CD4-positive, alpha-beta T cell treated with Interleukin-4 for 1 hour (primary cell): ENCODE measurements around the gene FN1.
"Not testable (repeated sequence)": the region's sequence is repeated elsewhere in the genome, so short reads cannot be mapped to it uniquely, and the experiment has no call there.

Source experiments
- DNase-seq, 2 donors: peaks; one replicate each; pipeline ENCODE4 v3.0.0-alpha.2; 2020 to 2022

FN1 gene

DNA sequence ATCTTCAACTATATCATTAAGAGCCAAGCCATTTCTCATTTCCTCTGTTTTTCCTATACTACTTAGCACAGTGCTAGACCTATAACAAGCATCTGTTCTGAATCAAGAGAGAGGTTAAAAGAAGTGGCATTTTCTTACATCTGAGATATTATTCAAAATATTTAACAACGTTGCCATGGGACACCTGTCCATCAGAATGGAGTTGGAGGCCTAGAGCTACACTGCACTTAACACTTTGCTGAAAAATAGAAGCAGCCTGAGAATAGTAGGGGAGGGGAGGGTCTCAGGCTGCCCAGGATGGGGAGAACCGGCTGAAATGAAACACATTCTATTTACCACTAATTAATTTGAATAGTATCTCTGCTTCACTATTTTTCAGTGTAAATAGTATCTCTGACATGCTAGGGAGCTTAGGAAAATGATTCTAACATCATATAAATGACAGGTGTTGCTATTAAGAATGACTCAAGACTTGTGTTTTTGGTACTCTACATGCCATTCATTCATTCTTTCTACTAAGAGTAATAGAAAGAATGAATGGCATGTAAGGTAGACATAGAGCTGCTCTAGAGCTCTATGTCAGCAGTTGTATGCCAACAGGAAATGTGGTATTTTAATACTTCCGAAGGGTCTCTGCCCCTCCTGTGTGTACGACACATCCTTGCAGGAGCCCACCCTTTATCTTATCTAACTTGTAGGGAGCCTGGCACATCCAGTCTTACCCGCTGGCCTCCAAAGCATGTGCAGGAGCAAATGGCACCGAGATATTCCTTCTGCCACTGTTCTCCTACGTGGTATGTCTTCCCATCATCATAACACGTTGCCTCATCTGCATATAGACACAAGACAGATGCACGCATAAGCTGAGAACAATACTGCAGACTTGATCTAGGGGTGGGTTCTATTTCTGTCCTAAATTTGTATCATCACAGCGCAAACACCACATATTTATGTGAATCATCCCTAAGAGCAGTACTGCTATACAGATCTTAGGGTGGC lies 71.4 kb downstream of the FN1 start:
- DNase-seq: no peak

GRCh38 chr2:215363461-215364156 lies 72.3 kb downstream of the FN1 start:
- no peak for DNase-seq

GRCh38 chr2:215363039-215363438 lies 72.8 kb downstream of the FN1 start:
- no peak for DNase-seq

DNA sequence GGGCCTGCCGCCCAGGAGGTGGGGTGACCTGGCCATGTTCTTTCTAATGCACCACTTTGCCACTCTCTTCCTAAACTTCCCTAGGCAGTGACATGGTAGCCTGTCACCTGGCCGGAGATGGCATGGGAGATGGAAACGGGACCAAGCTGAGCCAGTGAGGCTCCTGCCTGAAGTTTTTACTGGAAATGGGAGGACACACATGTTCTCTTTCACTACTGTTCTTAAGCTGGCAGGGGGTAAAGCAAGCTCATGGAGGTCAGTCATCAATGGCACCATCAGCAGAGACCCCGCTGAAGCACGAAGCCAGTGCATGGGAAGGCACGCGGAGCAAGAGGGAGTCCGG lies 73.3 kb downstream of the FN1 start:
- no peak for DNase-seq

GRCh38 chr2:215361876-215362561 lies 73.8 kb downstream of the FN1 start:
- DNase-seq: no peak

DNA sequence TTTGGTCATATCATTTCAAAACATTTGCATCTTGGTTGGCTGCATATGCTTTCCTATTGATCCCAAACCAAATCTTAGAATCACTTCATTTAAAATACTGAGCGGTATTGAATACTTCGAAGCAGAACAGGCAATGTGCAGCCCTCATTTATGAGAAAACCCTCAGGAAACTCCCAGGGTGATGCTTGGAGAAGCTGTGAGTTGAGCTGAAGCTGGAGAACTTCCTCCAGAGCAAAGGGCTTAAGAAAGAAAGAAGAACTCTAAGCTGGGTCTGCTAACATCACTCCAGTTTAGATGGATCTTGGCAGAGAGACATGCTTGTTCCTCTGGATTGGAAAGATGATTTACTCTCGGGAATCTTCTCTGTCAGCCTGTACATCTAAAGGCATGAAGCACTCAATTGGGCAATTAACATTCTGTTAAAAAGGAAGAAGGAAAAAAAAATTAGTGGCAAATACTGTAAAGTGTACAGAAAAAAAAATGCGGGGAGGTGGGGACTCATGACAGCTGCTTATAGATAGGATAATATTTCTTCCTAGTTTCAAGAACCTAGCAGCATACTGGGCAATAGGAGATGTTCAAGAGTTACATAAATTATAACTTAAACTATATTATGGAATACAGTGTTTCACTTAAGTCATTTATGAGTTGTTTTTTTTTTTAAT lies 74.5 kb downstream of the FN1 start:
- no peak for DNase-seq

DNA sequence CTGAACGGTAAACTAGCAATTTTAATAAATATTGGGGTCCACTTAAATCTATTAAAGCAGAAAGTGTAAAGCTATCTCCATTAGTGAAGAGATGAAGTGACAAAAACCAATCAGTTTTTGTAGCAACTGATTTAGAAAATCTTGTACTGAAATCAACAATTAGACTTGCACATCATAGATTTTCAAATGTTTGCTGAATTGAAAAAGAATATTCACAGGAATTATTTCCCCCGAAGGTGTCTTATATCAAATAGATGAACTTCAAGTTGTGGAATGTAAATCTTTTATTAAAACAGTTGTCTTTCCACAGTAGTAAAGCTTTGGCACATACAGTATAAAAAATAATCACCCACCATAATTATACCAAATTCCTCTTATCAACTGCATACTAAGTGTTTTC lies 75.3 kb downstream of the FN1 start:
- no peak for DNase-seq

DNA sequence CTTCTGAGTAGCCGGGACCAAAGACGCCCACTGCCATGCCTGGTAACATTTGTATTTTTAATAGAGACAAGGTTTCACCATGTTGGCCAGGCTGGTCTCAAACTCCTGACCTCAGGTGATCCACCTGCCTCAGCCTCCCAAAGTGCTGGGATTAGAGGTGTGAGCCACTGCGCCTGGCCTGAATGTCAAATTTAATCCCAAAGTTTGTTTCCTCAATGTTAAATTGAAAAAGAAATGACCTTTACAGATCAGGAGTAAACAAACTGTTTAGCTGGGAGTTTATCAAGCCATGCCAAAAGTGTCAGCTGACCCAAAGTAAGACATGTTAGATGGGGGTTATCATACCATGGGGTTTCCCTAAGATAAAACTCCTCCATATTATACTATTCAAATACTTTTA lies 75.8 kb downstream of the FN1 start:
- not testable (repeated sequence) for DNase-seq

DNA sequence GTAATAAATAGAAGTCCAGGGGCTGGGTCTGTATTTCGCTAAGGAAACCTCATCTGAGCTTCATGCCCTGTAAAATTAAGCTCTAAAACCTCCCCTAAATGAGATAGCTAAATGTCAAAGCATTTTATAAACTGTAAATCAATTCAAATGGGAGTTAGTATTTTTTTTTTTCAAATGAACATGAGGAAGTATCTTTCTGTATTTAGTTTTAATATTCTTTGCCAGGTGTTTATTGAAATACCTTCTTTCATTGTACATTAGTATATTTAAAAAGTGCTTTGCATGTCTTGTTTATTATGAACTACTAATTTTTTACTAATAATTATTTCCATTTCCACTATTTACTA lies 76.3 kb downstream of the FN1 start:
- DNase-seq: no peak

DNA sequence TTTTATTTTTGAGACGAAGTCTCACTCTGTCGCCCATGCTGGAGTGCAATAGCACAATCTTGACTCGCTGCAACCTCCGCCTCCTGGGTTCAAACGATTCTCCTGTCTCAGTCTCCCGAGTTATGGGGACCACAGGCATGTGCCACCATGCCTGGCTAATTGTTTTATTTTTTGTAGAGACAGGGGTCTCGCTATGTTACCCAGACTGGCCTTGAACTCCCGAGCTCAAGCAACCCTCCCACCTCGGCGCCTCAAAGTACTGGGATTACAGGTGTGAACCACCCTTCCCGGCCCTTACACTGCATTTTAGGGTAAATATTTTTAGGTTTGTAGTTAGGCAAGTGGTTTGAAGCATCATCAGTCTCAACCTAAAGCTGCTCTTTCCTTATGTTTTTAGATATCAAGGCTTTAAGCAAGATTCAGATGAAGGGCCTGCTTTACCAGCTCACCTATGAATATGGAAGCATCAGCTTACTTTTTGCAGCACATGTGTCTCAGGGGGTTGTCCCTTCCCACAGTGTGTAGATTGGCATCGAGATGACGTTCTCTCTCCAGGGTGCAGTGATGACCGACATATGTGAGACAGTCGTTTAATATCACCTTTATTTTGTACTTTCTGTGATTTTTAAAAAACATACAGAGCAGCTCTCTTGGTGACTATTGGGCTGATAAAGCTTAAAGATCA lies 76.8 kb downstream of the FN1 start:
- DNase-seq: no peak

- no peak for DNase-seq
These were observed 77.5 kb downstream of the FN1 start for GRCh38 chr2:215358312-215358845.

- DNase-seq: no peak
These were observed 78.2 kb downstream of the FN1 start for GRCh38 chr2:215357660-215358059.

GRCh38 chr2:215356948-215357461 lies 78.9 kb downstream of the FN1 start:
- no peak for DNase-seq

GRCh38 chr2:215356334-215356947 lies 79.4 kb downstream of the FN1 start:
- DNase-seq: no peak

DNA sequence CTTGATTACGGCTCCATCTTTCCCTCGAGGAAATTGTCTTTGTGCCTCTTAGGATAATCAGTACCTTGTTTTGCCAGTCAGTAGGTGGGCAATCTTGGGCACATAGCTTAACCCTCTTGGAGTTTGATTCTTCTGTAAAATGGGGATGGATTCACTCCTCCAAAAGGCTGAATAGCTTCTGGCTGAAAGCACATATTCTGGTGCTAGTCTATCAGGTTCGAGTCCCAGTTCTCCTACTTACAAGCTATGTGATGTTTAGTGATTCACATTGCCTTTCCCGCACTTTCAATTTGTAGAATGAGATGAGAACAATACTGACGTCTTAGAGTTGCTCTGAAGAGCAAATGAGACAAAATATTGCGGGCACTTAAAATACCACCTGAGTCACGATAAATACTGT lies 80.1 kb downstream of the FN1 start:
- no peak for DNase-seq

GRCh38 chr2:215354771-215355695 lies 80.8 kb downstream of the FN1 start:
- no peak for DNase-seq

- no peak for DNase-seq
These were observed 83.3 kb downstream of the FN1 start for GRCh38 chr2:215352602-215353001.

DNA sequence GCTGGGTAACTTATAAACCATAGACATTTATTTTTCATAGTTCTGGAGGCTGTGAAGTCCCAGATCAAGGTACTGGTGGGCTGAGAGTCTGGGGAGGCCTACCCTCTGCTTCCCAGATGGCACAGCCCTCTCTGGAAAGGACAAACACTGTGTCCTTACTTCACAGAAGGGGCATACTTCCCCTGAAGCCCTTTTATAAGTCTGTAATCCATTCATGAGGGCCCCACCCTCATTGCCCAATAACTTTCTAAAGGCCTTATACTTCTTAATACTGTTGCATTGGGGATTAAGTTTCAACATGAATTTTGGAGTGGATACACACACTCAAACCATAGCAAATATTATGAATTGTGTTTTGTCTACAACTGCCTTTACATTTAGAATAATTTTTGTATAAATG lies 88.0 kb downstream of the FN1 start:
- DNase-seq: no peak

GRCh38 chr2:215338883-215339679 lies 96.8 kb downstream of the FN1 start:
- no peak for DNase-seq
